HFF-Myc (cell line): ENCODE results near the gene CYB561D2.

Source experiments
- DNase-seq: peaks from one replicate; pipeline ENCODE4 v3.0.0-alpha.2; 2011; ENCODE audit warnings: low read depth; ENCODE audit errors: extremely low read depth
- H3K4me3 ChIP-seq: replicated peaks from 2 replicates; pipeline ENCODE4 v1.5.1; 2011; ENCODE audit warnings: low read depth, mild to moderate bottlenecking, control low read depth, low read length
- TF ChIP-seq, protein P1 (sequence below): IDR thresholded peaks from 2 replicates; pipeline ENCODE4 v1.5.1; 2012; ENCODE audit warnings: mild to moderate bottlenecking, low read depth, low read length, control low read depth; ENCODE audit errors: missing control alignments

CYB561D2 gene

DNA sequence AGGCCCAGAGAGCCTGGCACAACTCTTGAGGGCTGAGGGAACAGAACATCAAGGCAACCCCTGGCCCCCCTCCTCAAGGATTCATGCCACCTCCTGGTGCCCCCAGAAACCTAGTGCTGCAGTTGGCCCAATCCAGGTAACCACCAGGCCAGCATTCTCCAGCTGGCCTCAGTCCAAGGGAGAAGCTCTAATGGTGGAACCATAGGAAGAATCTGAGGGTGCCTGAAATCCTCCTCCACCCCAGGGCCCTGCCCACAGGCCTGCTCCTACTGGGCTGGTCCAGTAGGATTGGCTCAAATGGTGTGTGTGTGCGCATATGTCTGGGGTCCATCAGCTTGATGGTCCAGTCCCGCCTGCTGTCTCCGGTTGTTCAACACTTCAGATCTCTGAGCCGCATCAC is 35.8 kb upstream of the CYB561D2 start:
- no peak for DNase-seq
- H3K4me3 ChIP-seq: no peak overlapping the region
- TF ChIP-seq, protein P1, sequence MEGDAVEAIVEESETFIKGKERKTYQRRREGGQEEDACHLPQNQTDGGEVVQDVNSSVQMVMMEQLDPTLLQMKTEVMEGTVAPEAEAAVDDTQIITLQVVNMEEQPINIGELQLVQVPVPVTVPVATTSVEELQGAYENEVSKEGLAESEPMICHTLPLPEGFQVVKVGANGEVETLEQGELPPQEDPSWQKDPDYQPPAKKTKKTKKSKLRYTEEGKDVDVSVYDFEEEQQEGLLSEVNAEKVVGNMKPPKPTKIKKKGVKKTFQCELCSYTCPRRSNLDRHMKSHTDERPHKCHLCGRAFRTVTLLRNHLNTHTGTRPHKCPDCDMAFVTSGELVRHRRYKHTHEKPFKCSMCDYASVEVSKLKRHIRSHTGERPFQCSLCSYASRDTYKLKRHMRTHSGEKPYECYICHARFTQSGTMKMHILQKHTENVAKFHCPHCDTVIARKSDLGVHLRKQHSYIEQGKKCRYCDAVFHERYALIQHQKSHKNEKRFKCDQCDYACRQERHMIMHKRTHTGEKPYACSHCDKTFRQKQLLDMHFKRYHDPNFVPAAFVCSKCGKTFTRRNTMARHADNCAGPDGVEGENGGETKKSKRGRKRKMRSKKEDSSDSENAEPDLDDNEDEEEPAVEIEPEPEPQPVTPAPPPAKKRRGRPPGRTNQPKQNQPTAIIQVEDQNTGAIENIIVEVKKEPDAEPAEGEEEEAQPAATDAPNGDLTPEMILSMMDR: no peak

DNA sequence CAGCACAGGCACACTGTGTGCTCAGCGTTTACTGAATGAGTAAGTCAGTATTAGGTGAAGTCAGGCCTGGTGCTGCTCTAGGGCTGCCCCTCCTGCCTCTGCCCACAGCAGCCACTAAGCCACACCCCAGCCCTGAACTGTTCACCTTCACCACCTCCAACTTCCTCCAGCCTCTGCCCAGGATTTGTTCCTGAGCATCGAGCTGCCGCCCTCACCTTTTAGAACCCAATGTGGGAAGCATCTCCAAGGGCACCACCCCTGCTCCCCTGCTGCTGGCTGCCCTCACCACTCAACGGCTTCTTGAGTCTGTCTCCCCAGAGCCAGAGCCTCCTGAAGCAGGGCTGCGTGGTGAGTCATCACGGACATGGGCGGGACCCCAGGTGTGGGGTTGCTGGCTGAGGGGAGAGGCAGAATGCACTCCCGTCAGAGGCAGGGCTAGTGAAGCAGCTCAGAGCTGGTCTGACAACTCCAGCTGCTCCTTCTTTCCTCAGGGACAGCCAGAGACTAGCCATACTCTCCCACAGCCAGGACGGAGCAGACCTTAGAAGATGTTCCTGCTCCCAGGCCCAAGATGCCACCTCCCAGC is 33.9 kb upstream of the CYB561D2 start:
- TF ChIP-seq, protein P1: no peak
- DNase-seq: no peak
- H3K4me3 ChIP-seq: no peak overlapping the region

DNA sequence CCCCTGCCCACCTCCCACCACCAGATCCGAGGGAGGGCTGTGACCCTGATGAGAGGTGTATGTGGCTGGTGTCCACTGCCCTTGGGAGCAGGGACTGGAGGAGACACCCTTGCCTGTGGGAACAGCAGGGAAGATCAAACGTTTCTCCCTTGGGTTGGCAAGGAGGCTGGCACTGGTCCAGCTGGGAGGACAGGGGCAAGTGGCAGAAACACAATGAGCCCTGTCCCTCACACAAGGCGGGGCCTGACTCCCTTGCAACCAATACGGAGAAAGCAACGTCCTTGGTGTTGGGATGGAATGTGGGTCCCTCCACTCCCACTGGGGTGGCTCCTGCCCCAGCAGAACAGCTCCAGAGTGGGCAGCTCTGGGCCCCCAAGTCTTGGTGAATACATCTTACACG is 33.4 kb upstream of the CYB561D2 start:
- no peak overlapping the region for H3K4me3 ChIP-seq
- DNase-seq: no peak
- TF ChIP-seq, protein P1: no peak

DNA sequence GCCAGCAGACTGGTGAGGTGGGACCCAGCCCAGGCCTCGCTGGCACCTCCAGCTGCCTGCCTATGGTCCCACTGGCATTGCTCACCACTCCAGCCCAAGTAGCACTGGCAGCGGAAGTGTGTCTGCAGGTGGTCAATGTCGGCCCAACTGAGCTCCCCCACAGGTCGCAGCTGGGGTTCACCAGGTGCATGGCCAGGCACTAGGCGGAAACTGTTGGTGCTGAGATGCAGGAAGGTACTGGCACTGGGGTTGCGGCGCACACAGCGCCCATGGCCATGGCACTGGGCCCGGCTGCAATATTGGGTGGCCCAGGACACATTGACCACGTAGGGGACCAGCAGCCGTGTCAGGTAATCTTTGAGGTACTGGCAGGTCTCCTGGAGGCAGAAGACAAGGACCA is 32.5 kb upstream of the CYB561D2 start:
- TF ChIP-seq, protein P1: no peak
- DNase-seq: no peak
- no peak overlapping the region for H3K4me3 ChIP-seq

DNA sequence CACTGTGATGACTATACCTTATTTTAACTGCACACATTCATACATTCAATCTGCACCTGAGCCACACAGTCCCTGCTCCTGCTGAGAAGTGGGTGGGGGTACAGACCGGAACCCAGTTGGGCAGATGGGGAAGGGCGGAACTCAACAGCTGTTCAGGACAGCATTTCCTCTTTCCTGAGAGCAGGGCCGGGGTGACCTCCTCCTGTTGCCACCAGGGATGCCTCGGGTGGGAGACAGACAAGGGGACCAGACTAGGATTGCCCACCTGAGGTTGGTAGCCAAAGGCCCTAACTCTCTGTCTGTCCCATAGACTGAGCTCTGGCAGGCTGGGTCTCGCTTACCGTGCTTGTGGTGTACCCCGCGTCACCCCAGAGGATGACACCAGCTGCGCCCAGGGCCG is 32.0 kb upstream of the CYB561D2 start:
- TF ChIP-seq, protein P1: no peak
- no peak overlapping the region for H3K4me3 ChIP-seq
- no peak for DNase-seq

DNA sequence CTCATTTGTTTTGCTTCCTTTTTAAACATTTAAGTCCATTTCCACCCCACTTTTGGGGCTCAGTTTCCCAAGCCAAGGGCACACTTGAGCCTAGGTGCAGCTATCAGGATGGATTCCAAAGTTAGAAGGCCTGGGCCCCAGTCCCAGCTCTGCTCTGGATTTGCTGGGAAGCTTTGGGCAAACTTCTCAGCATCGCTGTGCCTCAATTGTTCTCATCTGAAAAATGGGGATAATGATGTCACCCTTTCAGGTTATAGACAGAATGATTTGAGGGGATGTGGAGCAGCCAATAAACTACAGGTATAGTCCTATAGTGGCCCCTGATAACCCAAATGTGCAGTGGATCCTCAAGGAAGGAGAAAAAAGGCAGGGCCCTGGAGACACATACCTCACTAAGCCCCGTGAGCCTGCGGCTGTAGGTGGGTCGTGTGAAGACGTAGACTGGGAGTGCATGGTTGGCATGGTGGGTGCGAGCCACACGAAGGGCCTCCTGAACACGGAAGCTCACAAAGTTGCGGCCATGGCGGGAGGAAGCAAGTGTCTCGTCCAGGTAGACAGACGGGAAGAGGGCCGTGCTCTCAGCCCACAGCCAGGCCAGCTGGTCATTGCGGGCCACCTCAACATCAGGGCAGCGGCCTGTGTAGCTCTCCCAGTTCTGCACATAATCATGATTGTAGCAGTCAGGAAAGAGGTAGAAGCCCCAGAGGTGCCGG is 31.3 kb upstream of the CYB561D2 start:
- no peak overlapping the region for H3K4me3 ChIP-seq
- DNase-seq: no peak
- TF ChIP-seq, protein P1: no peak
